Activated CD4-positive, alpha-beta T cell treated with anti-CD3 and anti-CD28 coated beads, Interleukin-2, Interleukin-6, amounts not matched to agents 100 ng/mL and 50 ng/mL, durations not matched to agents 16 hours and 8 hours (primary cell): ENCODE measurements around the gene CENPV.
"Not testable (repeated sequence)": the region's sequence is repeated elsewhere in the genome, so short reads cannot be mapped to it uniquely, and the experiment has no call there.

Experiments
- DNase-seq: peaks from one replicate; pipeline ENCODE4 v3.0.0-alpha.2; 2020

The CENPV gene

GRCh38 chr17:16312061-16312460, 41.2 kb downstream of the CENPV start:
- not testable (repeated sequence) for DNase-seq

GRCh38 chr17:16306211-16306610, 47.1 kb downstream of the CENPV start:
- DNase-seq: no peak

- DNase-seq: peak; percentile 24
Observed at GRCh38 chr17:16304830-16305229, 48.4 kb downstream of the CENPV start.

GRCh38 chr17:16302856-16303255, 50.4 kb downstream of the CENPV start:
- no peak for DNase-seq

- no peak for DNase-seq
Observed at GRCh38 chr17:16301963-16302855, 51.1 kb downstream of the CENPV start.

GRCh38 chr17:16300554-16300953, 52.7 kb downstream of the CENPV start:
- no peak for DNase-seq

GRCh38 chr17:16298140-16298662, 55.1 kb downstream of the CENPV start:
- DNase-seq: no peak

GRCh38 chr17:16297367-16298139, 55.7 kb downstream of the CENPV start:
- DNase-seq: no peak

GRCh38 chr17:16296072-16296471, 57.2 kb downstream of the CENPV start:
- DNase-seq: peak; percentile 41

- no peak for DNase-seq
Observed at GRCh38 chr17:16294560-16294959, 58.7 kb downstream of the CENPV start.

GRCh38 chr17:16293931-16294330, 59.3 kb downstream of the CENPV start:
- DNase-seq: no peak
